Colonic mucosa (tissue), 4 donors: ENCODE measurements around the gene GPAT3. TPM values are rescaled to one million over a fixed set of nuclear protein-coding genes. Genes with fewer than 3 reads are reported as not detected.
"Not testable (repeated sequence)": the region's sequence is repeated elsewhere in the genome, so short reads cannot be mapped to it uniquely, and the experiment has no call there.

Experiments used
- DNase-seq: peaks from one replicate; pipeline ENCODE4 v3.0.0-alpha.2; 2020
- H3K27ac ChIP-seq: fragments of 200-600 bp; one replicate; pipeline ENCODE4 v1.8.0; 2021
- H3K27me3 ChIP-seq: fragments of 200-600 bp; one replicate; pipeline ENCODE4 v1.8.0; 2021
- H3K36me3 ChIP-seq: fragments of 200-600 bp; one replicate; pipeline ENCODE4 v1.8.0; 2021
- H3K4me1 ChIP-seq: fragments of 200-600 bp; one replicate; pipeline ENCODE4 v1.8.0; 2021; ENCODE audit warnings: mild to moderate bottlenecking
- H3K4me3 ChIP-seq: fragments of 200-600 bp; one replicate; pipeline ENCODE4 v1.8.0; 2021
- H3K9ac ChIP-seq, 2 donors: one replicate each; pipeline ENCODE4 v1.7.0; 2013; ENCODE audit warnings: control low read depth in 2 of 2, low read depth in 2 of 2, low read length in 2 of 2
- H3K9me3 ChIP-seq: fragments of 200-600 bp; one replicate; pipeline ENCODE4 v1.8.0; 2021
- CTCF ChIP-seq: fragments of 200-600 bp; IDR thresholded peaks from one replicate; pipeline ENCODE4 v1.8.0; 2022; ENCODE audit warnings: antibody characterized with exemption, mild to moderate bottlenecking
- intact Hi-C: fragments of 100-400 bp; cut with DNase I; formaldehyde crosslinking; loops from one replicate; pipeline ENCODE4 v1.14.1; 2022
- total RNA-seq, 2 donors: library from RNA; stranded (reverse); fragmentation: NEBNext Ultra II Directional in 1 of 2; extraction: Animal tissue kit (Norgen Biotek cat#: 25700) in 1 of 2; gene quantifications; one replicate each; pipeline ENCODE4 v1.2.1, GENCODE V29; 2021
- donor health status: healthy.
- donor health status: DM: no; HTN: no; CAD: no.
- donor health status: DM: no; HTN: no; CAD: no.

Gene GPAT3
- total RNA-seq, 2 donors from 2014 or later: 23.5 to 24.3 TPM

GRCh38 chr4:83498187-83498586 is 37.7 kb upstream of the GPAT3 start:
- no peaks in the 10 kb centered on the region for H3K4me1 ChIP-seq
- no peak overlapping the region for H3K27ac ChIP-seq
- no peak overlapping the region for H3K9ac ChIP-seq
- no peaks in the 10 kb centered on the region for H3K36me3 ChIP-seq
- no peak overlapping the region for H3K4me3 ChIP-seq
- no peak for TF ChIP-seq CTCF
- H3K27me3 ChIP-seq: no peaks in the 10 kb centered on the region
- H3K9me3 ChIP-seq: no peaks in the 10 kb centered on the region
- DNase-seq: no peak
- intact Hi-C loops: no loop called here

GRCh38 chr4:83501671-83502070 is 34.2 kb upstream of the GPAT3 start:
- H3K36me3 ChIP-seq, H3K27ac ChIP-seq, DNase-seq, H3K27me3 ChIP-seq, H3K4me1 ChIP-seq, H3K9me3 ChIP-seq, H3K4me3 ChIP-seq, H3K9ac ChIP-seq: not testable (repeated sequence)
- intact Hi-C loops: loop anchor here (10.0 kb wide), 1 partner anchor 1003 kb away; no protein-coding TSS in a partner anchor

- H3K9me3 ChIP-seq: no peaks in the 10 kb centered on the region
- no peak overlapping the region for H3K9ac ChIP-seq
- intact Hi-C loops: loop anchor here (10.0 kb wide), 1 partner anchor 1001 kb away; no protein-coding TSS in a partner anchor
- no peaks in the 10 kb centered on the region for H3K36me3 ChIP-seq
- no peak for DNase-seq
- H3K4me3 ChIP-seq: no peak overlapping the region
- no peaks in the 10 kb centered on the region for H3K27me3 ChIP-seq
- TF ChIP-seq CTCF: no peak
- no peaks in the 10 kb centered on the region for H3K4me1 ChIP-seq
- no peak overlapping the region for H3K27ac ChIP-seq
Observed at GRCh38 chr4:83503974-83504373, 31.9 kb upstream of the GPAT3 start.

GRCh38 chr4:83504503-83504902 is 31.4 kb upstream of the GPAT3 start:
- no peak overlapping the region for H3K4me3 ChIP-seq
- no peak overlapping the region for H3K9ac ChIP-seq
- no peaks in the 10 kb centered on the region for H3K9me3 ChIP-seq
- no peak overlapping the region for H3K27ac ChIP-seq
- DNase-seq: no peak
- no peaks in the 10 kb centered on the region for H3K27me3 ChIP-seq
- TF ChIP-seq CTCF: no peak
- no peaks in the 10 kb centered on the region for H3K4me1 ChIP-seq
- intact Hi-C loops: loop anchor here (10.0 kb wide), 1 partner anchor 1000 kb away; no protein-coding TSS in a partner anchor
- no peaks in the 10 kb centered on the region for H3K36me3 ChIP-seq

GRCh38 chr4:83504996-83505395 is 30.9 kb upstream of the GPAT3 start:
- Histone ChIP-seq H3K27me3 (no peaks in the 10 kb centered on the region), H3K27ac (no peak overlapping the region), H3K9me3 (no peaks in the 10 kb centered on the region), H3K9ac (no peak overlapping the region), H3K4me3 (no peak overlapping the region), H3K4me1 (no peaks in the 10 kb centered on the region), H3K36me3 (no peaks in the 10 kb centered on the region)
- TF ChIP-seq CTCF: no peak
- intact Hi-C loops: loop anchor here (10.0 kb wide), 1 partner anchor 1000 kb away; no protein-coding TSS in a partner anchor
- no peak for DNase-seq

- not testable (repeated sequence) for H3K9ac ChIP-seq, H3K9me3 ChIP-seq, H3K27ac ChIP-seq, H3K4me3 ChIP-seq, H3K27me3 ChIP-seq, H3K4me1 ChIP-seq, H3K36me3 ChIP-seq
- intact Hi-C loops: loop anchor here (2.0 to 10.0 kb wide), 2 partner anchors 130 to 996 kb away; no protein-coding TSS in a partner anchor
- DNase-seq: peak; percentile 80
- peak; percentile 83 for TF ChIP-seq CTCF
Observed at GRCh38 chr4:83509156-83509585, 26.7 kb upstream of the GPAT3 start.
